ENCODE measurements around the gene KCTD16. TPM values are rescaled to one million over a fixed set of nuclear protein-coding genes. Genes with fewer than 3 reads are reported as not detected.
A peak's percentile ranks its signal among the peaks of the same experiment; 100 is the strongest.

KCTD16 gene
- total RNA-seq, 6 experiments from 2014 or later = 1.5 to 3.6 (median 3.0) TPM

DNA sequence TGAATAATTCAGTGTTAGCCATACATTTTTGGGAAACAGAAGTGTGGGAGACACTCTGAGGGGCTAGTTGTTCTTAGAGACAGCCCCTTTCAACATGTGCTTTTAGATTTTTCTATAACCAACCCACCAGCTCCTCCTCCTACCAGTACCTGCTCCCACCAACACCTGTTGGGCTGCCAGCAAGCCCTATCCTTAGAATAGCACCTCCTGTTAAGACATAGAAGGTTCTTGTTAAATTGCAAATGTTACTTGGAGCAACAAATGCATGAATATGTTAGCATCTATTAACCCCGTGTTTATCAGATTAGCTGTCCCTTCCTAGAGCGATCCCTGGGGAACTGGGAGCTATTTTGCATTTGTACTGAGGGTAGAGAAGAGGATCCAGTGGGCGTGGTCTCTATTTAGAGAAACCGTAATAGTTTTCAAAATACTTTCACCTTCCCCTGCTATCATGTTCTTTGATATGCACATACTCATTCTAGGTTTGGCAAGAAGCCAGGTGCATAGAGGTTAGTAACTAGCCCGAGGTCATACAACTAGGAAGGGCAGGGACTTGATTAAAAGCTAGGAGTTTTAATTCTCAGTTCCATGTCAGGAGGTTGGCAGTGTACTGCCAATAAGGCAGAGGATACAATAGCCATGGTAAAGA is 334.4 kb downstream of the KCTD16 start:
- TF ChIP-seq CTCF (IDR thresholded peaks at IDR 0.05) = no peak
- Mint-ChIP-seq H3K9me3 (no peaks in the 10 kb centered on the region), H3K27me3 (ENCODE audit: insufficient read depth) (peaks cover 2% of the 10 kb centered on the region; the same call in 1 of the 2 replicates), H3K36me3 (ENCODE audit: low read depth) (peaks cover 6% of the 10 kb centered on the region; the same call in 1 of the 2 replicates), H3K4me3 (no peak overlapping the region), H3K27ac (no peak overlapping the region), H3K4me1 (ENCODE audit: low read depth) (peaks cover 43% of the 10 kb centered on the region)
- DNase-seq = no peak

DNA sequence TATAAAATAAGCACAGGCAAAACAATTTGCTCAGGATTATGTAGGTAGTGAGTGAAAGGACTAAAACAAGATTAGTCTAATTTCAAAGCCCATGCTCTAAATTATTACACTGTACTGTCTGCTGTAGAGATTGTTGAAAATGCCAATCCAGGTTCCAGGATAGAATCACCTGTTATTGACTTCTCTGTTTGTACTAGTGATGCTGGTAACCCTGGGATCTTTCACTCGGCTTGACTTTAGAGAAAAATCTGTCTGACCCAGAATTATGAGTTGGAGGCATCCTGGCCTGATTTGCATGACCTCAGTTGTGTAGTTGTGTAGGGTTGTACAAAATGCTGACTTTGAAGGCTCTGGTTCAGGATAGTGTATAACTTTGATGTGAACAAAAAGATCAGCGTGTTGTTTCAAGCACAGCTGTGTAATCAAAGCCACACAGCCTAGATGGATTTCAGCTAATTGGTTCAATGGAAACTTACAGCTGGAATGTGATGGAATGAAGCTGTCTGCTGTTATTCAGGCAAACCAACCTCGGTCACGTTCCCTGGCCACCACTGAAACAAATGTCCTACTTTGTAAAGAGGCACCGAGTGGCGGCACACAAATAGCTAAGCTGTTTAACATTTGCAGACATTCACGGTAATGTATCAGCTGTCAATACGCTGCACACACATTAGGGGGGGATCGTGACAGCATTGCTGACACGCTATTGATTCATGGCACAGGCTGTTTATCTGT is 340.3 kb downstream of the KCTD16 start:
- peaks cover 29% of the 10 kb centered on the region for H3K4me1 Mint-ChIP-seq (ENCODE audit: low read depth)
- DNase-seq = no peak
- no peaks in the 10 kb centered on the region; the same call in 1 of the 2 replicates for H3K27me3 Mint-ChIP-seq (ENCODE audit: insufficient read depth)
- no peak overlapping the region for H3K27ac Mint-ChIP-seq
- no peaks in the 10 kb centered on the region for H3K9me3 Mint-ChIP-seq
- 0 out of 2 replicates have a peak, but pooled peaks cover 6% of the 10 kb centered on the region for H3K36me3 Mint-ChIP-seq (ENCODE audit: low read depth)
- TF ChIP-seq CTCF (IDR thresholded peaks at IDR 0.05) = no peak
- peak overlapping the region; percentile 5; the same call in 1 of the 2 replicates for H3K4me3 Mint-ChIP-seq

DNA sequence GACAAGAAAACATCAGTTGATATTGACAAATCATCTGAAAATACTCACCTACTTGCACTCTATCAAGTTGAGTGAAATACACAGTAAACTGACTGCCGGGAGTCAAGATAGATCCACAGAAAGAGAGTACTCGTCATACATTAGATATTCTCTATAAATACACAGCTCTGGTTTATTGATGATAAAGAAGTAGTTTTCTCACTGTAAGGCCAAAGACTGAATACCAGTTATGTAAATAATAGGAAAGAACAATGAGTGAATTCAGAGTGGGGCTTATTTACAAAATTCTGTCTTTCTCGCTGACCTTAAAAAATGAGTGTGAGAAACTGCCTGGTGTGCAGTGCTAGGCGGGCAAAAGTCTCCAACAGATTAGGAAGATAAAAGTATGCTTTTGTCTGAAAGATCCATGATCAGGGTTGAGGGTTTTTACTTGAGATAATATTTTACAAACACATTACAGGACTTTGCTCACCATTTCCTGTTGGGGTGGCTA is 341.0 kb downstream of the KCTD16 start:
- Mint-ChIP-seq H3K27me3 (ENCODE audit: insufficient read depth) (no peaks in the 10 kb centered on the region; the same call in 1 of the 2 replicates), H3K4me3 (peak overlapping the region; percentile 5; the same call in 1 of the 2 replicates), H3K9me3 (no peaks in the 10 kb centered on the region), H3K27ac (no peak overlapping the region), H3K36me3 (ENCODE audit: low read depth) (0 out of 2 replicates have a peak, but pooled peaks cover 6% of the 10 kb centered on the region), H3K4me1 (ENCODE audit: low read depth) (peaks cover 22% of the 10 kb centered on the region)
- no peak for TF ChIP-seq CTCF (IDR thresholded peaks at IDR 0.05)
- DNase-seq = no peak

GRCh38 chr5:144522698-144523097 is 352.0 kb downstream of the KCTD16 start:
- Mint-ChIP-seq H3K36me3 (ENCODE audit: low read depth) (peaks cover 8% of the 10 kb centered on the region), H3K27me3 (ENCODE audit: insufficient read depth) (no peaks in the 10 kb centered on the region; the same call in 1 of the 2 replicates), H3K4me1 (ENCODE audit: low read depth) (peaks cover 15% of the 10 kb centered on the region), H3K4me3 (no peak overlapping the region), H3K27ac (no peak overlapping the region), H3K9me3 (peaks cover 6% of the 10 kb centered on the region; the same call in 1 of the 2 replicates)
- DNase-seq = no peak
- TF ChIP-seq CTCF (IDR thresholded peaks at IDR 0.05) = no peak

GRCh38 chr5:144525000-144525399 is 354.3 kb downstream of the KCTD16 start:
- peaks cover 28% of the 10 kb centered on the region for H3K4me1 Mint-ChIP-seq (ENCODE audit: low read depth)
- H3K4me3 Mint-ChIP-seq = no peak overlapping the region
- TF ChIP-seq CTCF (IDR thresholded peaks at IDR 0.05) = no peak
- no peaks in the 10 kb centered on the region; the same call in 1 of the 2 replicates for H3K27me3 Mint-ChIP-seq (ENCODE audit: insufficient read depth)
- H3K27ac Mint-ChIP-seq = no peak overlapping the region
- H3K36me3 Mint-ChIP-seq (ENCODE audit: low read depth) = peaks cover 8% of the 10 kb centered on the region
- H3K9me3 Mint-ChIP-seq = peaks cover 6% of the 10 kb centered on the region; the same call in 1 of the 2 replicates
- DNase-seq = no peak
